Neural crest cell (in vitro differentiated cells): Measurements from ENCODE around the gene FMN1. TPM values are rescaled to one million over a fixed set of nuclear protein-coding genes. Genes with fewer than 3 reads are reported as not detected.

Experiments used
- DNase-seq: peaks from one replicate; pipeline ENCODE4 v3.0.0; 2021; ENCODE audit warnings: low read depth, mixed read lengths, low spot score
- H3K27ac Mint-ChIP-seq: one replicate; pipeline ENCODE4 v1.8.0; 2021; ENCODE audit warnings: mild to moderate bottlenecking, mixed read lengths; ENCODE audit not compliant: unreplicated experiment
- H3K27me3 Mint-ChIP-seq: 2 replicates; pipeline ENCODE4 v1.8.0; 2021; ENCODE audit warnings: low read depth, mild to moderate bottlenecking, mixed read lengths
- H3K36me3 Mint-ChIP-seq: 2 replicates; pipeline ENCODE4 v1.8.0; 2021; ENCODE audit warnings: low read depth, mild to moderate bottlenecking, mixed read lengths
- H3K4me1 Mint-ChIP-seq: 2 replicates; pipeline ENCODE4 v1.8.0; 2021; ENCODE audit warnings: mixed read lengths
- H3K4me3 Mint-ChIP-seq: one replicate; pipeline ENCODE4 v1.8.0; 2021; ENCODE audit warnings: mild to moderate bottlenecking, mixed read lengths
- H3K9me3 Mint-ChIP-seq: 2 replicates; pipeline ENCODE4 v1.8.0; 2021; ENCODE audit warnings: mixed read lengths
- total RNA-seq: library from RNA; stranded (reverse); gene quantifications from 2 replicates; pipeline ENCODE4 v1.2.1, GENCODE V29; 2021
- TF ChIP-seq, protein P1 (sequence below): fragments of 200-600 bp; sonication (generic); conservative IDR thresholded peaks from 2 replicates; pipeline ENCODE4 v1.5.0; 2021; ENCODE audit warnings: antibody characterized with exemption, mild to moderate bottlenecking

FMN1 gene
- total RNA-seq, 1 donor from 2014 or later: 0.70 TPM

- TF ChIP-seq, protein P1, sequence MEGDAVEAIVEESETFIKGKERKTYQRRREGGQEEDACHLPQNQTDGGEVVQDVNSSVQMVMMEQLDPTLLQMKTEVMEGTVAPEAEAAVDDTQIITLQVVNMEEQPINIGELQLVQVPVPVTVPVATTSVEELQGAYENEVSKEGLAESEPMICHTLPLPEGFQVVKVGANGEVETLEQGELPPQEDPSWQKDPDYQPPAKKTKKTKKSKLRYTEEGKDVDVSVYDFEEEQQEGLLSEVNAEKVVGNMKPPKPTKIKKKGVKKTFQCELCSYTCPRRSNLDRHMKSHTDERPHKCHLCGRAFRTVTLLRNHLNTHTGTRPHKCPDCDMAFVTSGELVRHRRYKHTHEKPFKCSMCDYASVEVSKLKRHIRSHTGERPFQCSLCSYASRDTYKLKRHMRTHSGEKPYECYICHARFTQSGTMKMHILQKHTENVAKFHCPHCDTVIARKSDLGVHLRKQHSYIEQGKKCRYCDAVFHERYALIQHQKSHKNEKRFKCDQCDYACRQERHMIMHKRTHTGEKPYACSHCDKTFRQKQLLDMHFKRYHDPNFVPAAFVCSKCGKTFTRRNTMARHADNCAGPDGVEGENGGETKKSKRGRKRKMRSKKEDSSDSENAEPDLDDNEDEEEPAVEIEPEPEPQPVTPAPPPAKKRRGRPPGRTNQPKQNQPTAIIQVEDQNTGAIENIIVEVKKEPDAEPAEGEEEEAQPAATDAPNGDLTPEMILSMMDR: no peak
- Mint-ChIP-seq H3K36me3 (peaks cover 7% of the 10 kb centered on the region), H3K27me3 (peaks cover 3% of the 10 kb centered on the region), H3K4me1 (peaks cover 9% of the 10 kb centered on the region), H3K4me3 (no peak overlapping the region), H3K9me3 (peaks cover 22% of the 10 kb centered on the region), H3K27ac (no peak overlapping the region)
- no peak for DNase-seq
These were observed 454.9 kb downstream of the FMN1 start for GRCh38 chr15:32739522-32740063.

GRCh38 chr15:32738666-32739065 lies 455.8 kb downstream of the FMN1 start:
- TF ChIP-seq, protein P1: no peak
- no peak overlapping the region for H3K4me3 Mint-ChIP-seq
- H3K27me3 Mint-ChIP-seq: peaks cover 3% of the 10 kb centered on the region
- peaks cover 21% of the 10 kb centered on the region for H3K9me3 Mint-ChIP-seq
- H3K4me1 Mint-ChIP-seq: peaks cover 9% of the 10 kb centered on the region
- H3K36me3 Mint-ChIP-seq: peaks cover 7% of the 10 kb centered on the region
- H3K27ac Mint-ChIP-seq: no peak overlapping the region
- no peak for DNase-seq

GRCh38 chr15:32737304-32737703 lies 457.2 kb downstream of the FMN1 start:
- Mint-ChIP-seq H3K4me3 (no peak overlapping the region), H3K27me3 (peaks cover 2% of the 10 kb centered on the region), H3K27ac (no peak overlapping the region), H3K36me3 (peaks cover 7% of the 10 kb centered on the region), H3K4me1 (peaks cover 9% of the 10 kb centered on the region), H3K9me3 (peaks cover 10% of the 10 kb centered on the region)
- TF ChIP-seq, protein P1: no peak
- DNase-seq: no peak

DNA sequence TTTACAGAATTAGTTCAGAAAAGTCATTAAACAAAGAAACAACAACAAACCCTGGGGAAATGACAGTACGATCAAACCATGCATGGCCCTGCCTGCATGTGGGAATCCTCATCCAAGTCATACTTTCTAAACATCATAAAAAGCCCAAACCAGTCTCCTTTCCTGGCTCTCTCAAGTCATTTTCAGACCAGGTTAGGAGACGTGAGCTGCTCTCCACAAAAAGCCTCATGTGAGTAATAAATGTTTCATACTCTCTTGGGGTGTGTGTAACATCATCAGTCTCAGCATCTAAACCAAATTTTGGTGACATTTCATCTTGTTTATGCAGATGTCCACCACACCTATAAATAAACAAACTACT lies 457.8 kb downstream of the FMN1 start:
- no peak overlapping the region for H3K4me3 Mint-ChIP-seq
- peaks cover 7% of the 10 kb centered on the region for H3K9me3 Mint-ChIP-seq
- peaks cover 7% of the 10 kb centered on the region for H3K36me3 Mint-ChIP-seq
- peaks cover 9% of the 10 kb centered on the region for H3K4me1 Mint-ChIP-seq
- H3K27me3 Mint-ChIP-seq: peaks cover 4% of the 10 kb centered on the region
- H3K27ac Mint-ChIP-seq: no peak overlapping the region
- TF ChIP-seq, protein P1: no peak
- DNase-seq: no peak

GRCh38 chr15:32735989-32736700 lies 458.4 kb downstream of the FMN1 start:
- Mint-ChIP-seq H3K36me3 (peaks cover 7% of the 10 kb centered on the region), H3K4me1 (peaks cover 9% of the 10 kb centered on the region), H3K27me3 (peaks cover 8% of the 10 kb centered on the region), H3K4me3 (no peak overlapping the region), H3K9me3 (peaks cover 7% of the 10 kb centered on the region), H3K27ac (no peak overlapping the region)
- TF ChIP-seq, protein P1: no peak
- DNase-seq: no peak
